PC-3 (cell line): ENCODE results near the gene IQSEC1. TPM values are rescaled to one million over a fixed set of nuclear protein-coding genes. Genes with fewer than 3 reads are reported as not detected.

Experiments
- ATAC-seq: fragments of 200-7000 bp; cut with Tn5 transposase; 2 replicates; pipeline ENCODE4 v1.9.1; 2020; ENCODE audit warnings: mild to moderate bottlenecking, moderate library complexity
- BruUV-seq: library from RNA; stranded (reverse); fragments of 400-500 nt; replicated peaks from 2 replicates; lab custom pipeline; 2021; lab: Mats Ljungman, UMichigan
- CTCF ChIA-PET: fragments of 300-600 bp; sonication (Branson Sonifier 250); formaldehyde crosslinking; loops from one replicate; lab custom pipeline; 2022; ENCODE audit warnings: antibody characterized with exemption; lab: Charles Lee
- POLR2A ChIA-PET: fragments of 300-600 bp; sonication (Branson Sonifier 250); formaldehyde crosslinking; loops from one replicate; lab custom pipeline; 2022; ENCODE audit warnings: antibody characterized with exemption; ENCODE audit not compliant: unreplicated experiment; lab: Charles Lee
- DNase-seq: peaks from one replicate; pipeline ENCODE4 v3.0.0-alpha.2; 2015
- H2AFZ ChIP-seq: fragments of 300-600 bp; sonication (generic); 2 replicates; pipeline ENCODE4 v1.6.0; 2016; ENCODE audit warnings: antibody characterized with exemption, low read length
- H3F3A ChIP-seq: fragments of 300-600 bp; sonication (generic); one replicate; pipeline ENCODE4 v1.6.0; 2017; ENCODE audit warnings: antibody characterized with exemption, low read length, control low read depth, mild to moderate bottlenecking; ENCODE audit not compliant: unreplicated experiment
- H3K27ac ChIP-seq: fragments of 300-600 bp; sonication (generic); 2 replicates; pipeline ENCODE4 v1.5.1; 2016; ENCODE audit warnings: mild to moderate bottlenecking, low read length
- H3K27me3 ChIP-seq: fragments of 300-600 bp; sonication (generic); 2 replicates; pipeline ENCODE4 v1.6.1; 2016; ENCODE audit warnings: low read length, mixed read lengths
- H3K36me3 ChIP-seq: fragments of 300-600 bp; sonication (generic); 2 replicates; pipeline ENCODE4 v1.6.1; 2016; ENCODE audit warnings: low read depth, mixed run types, low read length, mixed read lengths
- H3K4me1 ChIP-seq: fragments of 300-600 bp; sonication (generic); 2 replicates; pipeline ENCODE4 v1.5.1; 2016; ENCODE audit warnings: low read length; ENCODE audit not compliant: insufficient read depth
- H3K4me2 ChIP-seq: fragments of 300-600 bp; sonication (generic); 2 replicates; pipeline ENCODE4 v1.6.0; 2016; ENCODE audit warnings: low read length
- H3K4me3 ChIP-seq: fragments of 300-600 bp; sonication (generic); 2 replicates; pipeline ENCODE4 v1.5.1; 2016; ENCODE audit warnings: mild to moderate bottlenecking, low read length, mixed read lengths
- H3K79me2 ChIP-seq: fragments of 300-600 bp; sonication (generic); 2 replicates; pipeline ENCODE4 v1.6.1; 2017; ENCODE audit warnings: low read length, mixed read lengths
- H3K9ac ChIP-seq: fragments of 300-600 bp; sonication (generic); 2 replicates; pipeline ENCODE4 v1.6.0; 2016; ENCODE audit warnings: mild to moderate bottlenecking, low read length
- H3K9me2 ChIP-seq: fragments of 300-600 bp; sonication (generic); replicated peaks from 2 replicates; pipeline ENCODE4 v1.6.1; 2016; ENCODE audit warnings: mixed run types, low read length, mixed read lengths
- H3K9me3 ChIP-seq: fragments of 300-600 bp; sonication (generic); 2 replicates; pipeline ENCODE4 v1.6.1; 2016; ENCODE audit warnings: low read length, mixed read lengths
- H4K20me1 ChIP-seq: fragments of 300-600 bp; sonication (generic); 2 replicates; pipeline ENCODE4 v1.6.1; 2016; ENCODE audit warnings: low read length, mixed read lengths
- EZH2 ChIP-seq: fragments of 300-600 bp; sonication (generic); IDR thresholded peaks from one replicate; pipeline ENCODE4 v1.6.1; 2017; ENCODE audit warnings: antibody characterized with exemption, mild to moderate bottlenecking, low read length; ENCODE audit not compliant: unreplicated experiment
- EZH2phosphoT487 ChIP-seq: fragments of 300-600 bp; sonication (generic); IDR thresholded peaks from 2 replicates; pipeline ENCODE4 v1.6.1; 2018; ENCODE audit warnings: mild to moderate bottlenecking, antibody characterized with exemption, low read length, borderline replicate concordance
- intact Hi-C: fragments of 100-400 bp; cut with micrococcal nuclease; formaldehyde crosslinking; loops from 2 replicates; pipeline ENCODE4 v1.9.0; 2023
- total RNA-seq: library from RNA; depleted of rRNA; stranded (reverse); fragments of >200 nt; gene quantifications from 2 replicates; pipeline ENCODE4 v1.2.3, GENCODE V29; 2014
- TF ChIP-seq, protein P1 (sequence below): fragments of 300-600 bp; sonication (generic); conservative IDR thresholded peaks from 2 replicates; pipeline ENCODE4 v1.5.1; 2017; ENCODE audit warnings: antibody characterized with exemption, low read depth, mild to moderate bottlenecking, low read length

IQSEC1 gene
- total RNA-seq, 1 experiment from 2014 or later, result 37.9 TPM

DNA sequence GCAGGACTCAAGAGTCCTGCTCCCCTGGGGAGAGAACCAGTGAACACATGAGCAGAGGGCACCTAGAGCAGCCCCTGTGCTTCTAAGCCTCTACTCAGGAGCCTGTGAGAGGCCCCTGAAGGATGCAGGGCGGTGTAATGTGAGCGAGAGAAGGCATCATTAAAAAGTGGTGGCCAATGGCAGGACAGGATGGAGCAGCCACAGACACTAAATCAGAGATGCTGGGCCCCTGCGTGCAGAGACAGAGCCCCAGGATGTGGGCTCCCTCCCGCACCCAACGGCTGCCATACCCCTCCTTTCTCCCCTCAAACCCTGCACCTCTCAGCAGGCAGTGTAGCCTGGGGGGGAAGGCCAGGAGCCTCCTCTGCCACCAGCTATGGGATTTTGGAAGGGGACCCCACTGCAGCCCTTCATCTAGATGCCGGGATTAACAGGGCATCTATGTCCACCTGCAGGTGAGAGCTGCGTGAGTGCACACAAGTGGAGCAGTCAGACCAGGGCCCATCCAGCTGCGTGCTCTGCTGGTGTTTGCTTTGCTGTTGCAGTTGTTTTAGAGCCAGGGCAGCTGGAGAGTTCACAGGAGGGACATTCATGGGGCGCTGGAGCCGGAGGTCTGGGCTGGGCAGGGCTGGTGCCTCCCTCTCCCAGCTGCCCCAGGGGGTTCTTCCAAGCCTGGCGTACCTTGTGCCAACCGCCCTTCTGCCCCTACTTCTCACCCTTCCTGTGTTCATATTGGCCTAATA is 5.1 kb upstream of the IQSEC1 start:
- TF ChIP-seq EZH2, result no peak
- no peak for TF ChIP-seq EZH2phosphoT487
- TF ChIP-seq, protein P1, sequence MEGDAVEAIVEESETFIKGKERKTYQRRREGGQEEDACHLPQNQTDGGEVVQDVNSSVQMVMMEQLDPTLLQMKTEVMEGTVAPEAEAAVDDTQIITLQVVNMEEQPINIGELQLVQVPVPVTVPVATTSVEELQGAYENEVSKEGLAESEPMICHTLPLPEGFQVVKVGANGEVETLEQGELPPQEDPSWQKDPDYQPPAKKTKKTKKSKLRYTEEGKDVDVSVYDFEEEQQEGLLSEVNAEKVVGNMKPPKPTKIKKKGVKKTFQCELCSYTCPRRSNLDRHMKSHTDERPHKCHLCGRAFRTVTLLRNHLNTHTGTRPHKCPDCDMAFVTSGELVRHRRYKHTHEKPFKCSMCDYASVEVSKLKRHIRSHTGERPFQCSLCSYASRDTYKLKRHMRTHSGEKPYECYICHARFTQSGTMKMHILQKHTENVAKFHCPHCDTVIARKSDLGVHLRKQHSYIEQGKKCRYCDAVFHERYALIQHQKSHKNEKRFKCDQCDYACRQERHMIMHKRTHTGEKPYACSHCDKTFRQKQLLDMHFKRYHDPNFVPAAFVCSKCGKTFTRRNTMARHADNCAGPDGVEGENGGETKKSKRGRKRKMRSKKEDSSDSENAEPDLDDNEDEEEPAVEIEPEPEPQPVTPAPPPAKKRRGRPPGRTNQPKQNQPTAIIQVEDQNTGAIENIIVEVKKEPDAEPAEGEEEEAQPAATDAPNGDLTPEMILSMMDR, result no peak
- Histone ChIP-seq H3K79me2 (no peaks in the 10 kb centered on the region), H3K36me3 (no peaks in the 10 kb centered on the region), H3K4me3 (no peak overlapping the region), H3K9ac (no peak overlapping the region), H3K9me3 (no peaks in the 10 kb centered on the region), H2AFZ (no peak overlapping the region), H4K20me1 (no peaks in the 10 kb centered on the region), H3F3A (no peaks in the 10 kb centered on the region), H3K4me2 (no peak overlapping the region), H3K4me1 (0 out of 2 replicates have a peak, but pooled peaks cover 4% of the 10 kb centered on the region), H3K9me2 (no peaks in the 10 kb centered on the region), H3K27me3 (no peaks in the 10 kb centered on the region), H3K27ac (no peak overlapping the region)
- ChIA-PET CTCF (no interaction called here), POLR2A (no interaction called here)
- BruUV-seq, result no TSS peak
- DNase-seq (no peak), ATAC-seq (no peak)
- intact Hi-C loops, result no loop called here

DNA sequence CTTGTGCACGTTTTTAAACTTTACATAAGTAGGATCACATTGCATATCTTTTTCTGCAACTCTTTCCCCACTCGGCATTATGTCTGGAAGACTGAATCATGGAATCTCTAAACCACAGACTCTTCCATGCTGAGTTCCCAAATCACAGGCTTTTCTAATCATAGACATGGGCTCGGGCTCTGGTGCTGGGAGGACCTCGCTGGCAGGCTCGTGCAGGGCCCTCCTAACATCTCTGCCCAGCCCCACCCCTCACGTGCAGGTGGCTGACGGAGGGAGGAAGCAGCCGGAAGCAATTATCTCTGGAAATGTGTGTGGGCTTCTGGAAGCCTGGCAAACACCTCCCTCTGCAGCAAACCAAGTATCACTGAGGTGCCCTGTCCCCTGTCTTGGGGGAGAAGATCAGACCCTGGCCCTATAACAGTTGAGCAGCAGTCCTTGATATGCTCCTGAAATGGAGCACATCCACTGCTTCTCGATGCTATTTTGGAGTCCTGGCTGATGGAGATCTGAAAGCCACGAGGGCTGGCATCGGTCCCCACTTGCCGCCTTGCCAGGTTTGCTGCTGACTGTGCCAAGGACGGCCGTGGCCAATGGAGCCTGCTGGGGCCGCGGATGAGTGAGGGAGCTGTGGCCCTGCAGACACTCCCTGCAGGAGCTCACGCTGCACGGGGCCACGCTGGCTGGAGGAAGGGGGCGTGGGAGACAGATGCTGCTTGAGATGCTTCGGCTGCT is 4.4 kb upstream of the IQSEC1 start:
- H3K36me3 ChIP-seq, result no peaks in the 10 kb centered on the region
- intact Hi-C loops, result no loop called here
- no peak overlapping the region for H3K4me3 ChIP-seq
- no peaks in the 10 kb centered on the region for H3K27me3 ChIP-seq
- H4K20me1 ChIP-seq, result no peaks in the 10 kb centered on the region
- ChIA-PET CTCF (no interaction called here), POLR2A (no interaction called here)
- H3K79me2 ChIP-seq, result no peaks in the 10 kb centered on the region
- TF ChIP-seq EZH2 (no peak), EZH2phosphoT487 (no peak)
- TF ChIP-seq, protein P1, result no peak
- DNase-seq (no peak), ATAC-seq (no peak)
- no peaks in the 10 kb centered on the region for H3K9me3 ChIP-seq
- H3K9ac ChIP-seq, result no peak overlapping the region
- no peaks in the 10 kb centered on the region for H3F3A ChIP-seq
- no peak overlapping the region for H3K27ac ChIP-seq
- no TSS peak for BruUV-seq
- no peak overlapping the region for H3K4me2 ChIP-seq
- H2AFZ ChIP-seq, result no peak overlapping the region
- H3K4me1 ChIP-seq, result 0 out of 2 replicates have a peak, but pooled peaks cover 4% of the 10 kb centered on the region
- no peaks in the 10 kb centered on the region for H3K9me2 ChIP-seq
